CD4-positive, CD25-positive, alpha-beta regulatory T cell (primary cell): ENCODE data around the gene EME2. TPM values are rescaled to one million over a fixed set of nuclear protein-coding genes. Genes with fewer than 3 reads are reported as not detected.
A peak's percentile ranks its signal among the peaks of the same experiment; 100 is the strongest.

Source experiments
- ATAC-seq, 2 donors: fragments of 150-1000 bp; cut with Tn5 transposase; one replicate each; pipeline ENCODE4 v1.10.0; 2021; ENCODE audit warnings: low read depth in 2 of 2, moderate number of reproducible peaks in 2 of 2, moderate library complexity in 1 of 2
- DNase-seq, 3 donors: peaks; one replicate each; pipeline versions ENCODE4 v3.0.0 to v3.0.0-alpha.2; 2012 to 2022; ENCODE audit warnings: mixed read lengths in 1 of 3
- H3K27ac ChIP-seq: one replicate; pipeline ENCODE4 v1.7.0; 2013; ENCODE audit warnings: mild to moderate bottlenecking, low read length; ENCODE audit not compliant: insufficient read depth, poor library complexity, severe bottlenecking
- H3K27me3 ChIP-seq: one replicate; pipeline ENCODE4 v1.7.0; 2013; ENCODE audit warnings: low read length; ENCODE audit not compliant: control insufficient read depth, insufficient read depth
- H3K36me3 ChIP-seq: one replicate; pipeline ENCODE4 v1.7.0; 2013; ENCODE audit warnings: mild to moderate bottlenecking, low read length, moderate library complexity; ENCODE audit not compliant: control insufficient read depth, insufficient read depth
- H3K4me1 ChIP-seq: 2 replicates; pipeline ENCODE4 v1.7.0; 2013; ENCODE audit warnings: mild to moderate bottlenecking, low read length; ENCODE audit not compliant: insufficient read depth, control insufficient read depth, poor library complexity, severe bottlenecking
- H3K4me3 ChIP-seq: one replicate; pipeline ENCODE4 v1.7.0; 2013; ENCODE audit warnings: low read depth, mild to moderate bottlenecking, low read length, moderate library complexity
- H3K9me3 ChIP-seq, 2 experiments: 1 replicate in 1 of 2; 2 replicates in 1 of 2; pipeline ENCODE4 v1.7.0; 2013; ENCODE audit warnings: low read length in 2 of 2, mild to moderate bottlenecking in 1 of 2, moderate library complexity in 1 of 2; ENCODE audit not compliant: control insufficient read depth in 2 of 2
- H3K27ac Mint-ChIP-seq, 3 donors: one replicate each; pipeline ENCODE4 v1.8.0; 2020 to 2022; ENCODE audit warnings: mild to moderate bottlenecking in 3 of 3, mixed read lengths in 3 of 3, moderate library complexity in 2 of 3
- H3K27me3 Mint-ChIP-seq: one replicate; pipeline ENCODE4 v1.8.0; 2022; ENCODE audit warnings: mild to moderate bottlenecking, mixed read lengths
- H3K36me3 Mint-ChIP-seq: one replicate; pipeline ENCODE4 v1.8.0; 2020; ENCODE audit warnings: mixed read lengths
- H3K4me1 Mint-ChIP-seq, 4 donors: one replicate each; pipeline ENCODE4 v1.8.0; 2020 to 2022; ENCODE audit warnings: mixed read lengths in 4 of 4, mild to moderate bottlenecking in 1 of 4
- H3K4me3 Mint-ChIP-seq, 4 donors: one replicate each; pipeline ENCODE4 v1.8.0; 2020 to 2022; ENCODE audit warnings: mild to moderate bottlenecking in 4 of 4, mixed read lengths in 4 of 4, moderate library complexity in 3 of 4
- H3K9me3 Mint-ChIP-seq, 7 donors: one replicate each; pipeline ENCODE4 v1.8.0; 2020 to 2022; ENCODE audit warnings: mixed read lengths in 7 of 7, mild to moderate bottlenecking in 3 of 7, moderate library complexity in 2 of 7
- polyA plus RNA-seq, 4 donors: library from polyadenylated mRNA; unstranded; fragments of 300-500 nt; fragmentation: Illumina TruSeq; gene quantifications; one replicate each; pipeline ENCODE4 v1.2.3, GENCODE V29; 2021
- total RNA-seq: library from RNA; stranded (reverse); gene quantifications from one replicate; pipeline ENCODE4 v1.2.3, GENCODE V29; 2022

The EME2 gene
- total and polyA plus RNA-seq, 5 donors from 2014 or later: 0.57 to 19.0 (median 0.69) TPM

GRCh38 chr16:1779234-1779701, 6.7 kb downstream of the EME2 start:
- Histone ChIP-seq H3K27ac (no peak overlapping the region), H3K36me3 (peaks cover 19% of the 10 kb centered on the region), H3K27me3 (no peaks in the 10 kb centered on the region), H3K9me3 (no peaks in the 10 kb centered on the region), H3K4me1 (peaks cover 38% of the 10 kb centered on the region), H3K4me3 (no peak overlapping the region)
- Mint-ChIP-seq H3K4me3 (peak overlapping the region in 2 of 4 donors; percentile 48 to 64), H3K9me3 (no peaks in the 10 kb centered on the region), H3K27ac (no peak overlapping the region), H3K4me1 (peaks cover 0 to 31% (median 5%) of the 10 kb centered on the region in 4 donors), H3K36me3 (no peaks in the 10 kb centered on the region), H3K27me3 (no peaks in the 10 kb centered on the region)
- DNase-seq: no peak
- no peak for ATAC-seq

DNA sequence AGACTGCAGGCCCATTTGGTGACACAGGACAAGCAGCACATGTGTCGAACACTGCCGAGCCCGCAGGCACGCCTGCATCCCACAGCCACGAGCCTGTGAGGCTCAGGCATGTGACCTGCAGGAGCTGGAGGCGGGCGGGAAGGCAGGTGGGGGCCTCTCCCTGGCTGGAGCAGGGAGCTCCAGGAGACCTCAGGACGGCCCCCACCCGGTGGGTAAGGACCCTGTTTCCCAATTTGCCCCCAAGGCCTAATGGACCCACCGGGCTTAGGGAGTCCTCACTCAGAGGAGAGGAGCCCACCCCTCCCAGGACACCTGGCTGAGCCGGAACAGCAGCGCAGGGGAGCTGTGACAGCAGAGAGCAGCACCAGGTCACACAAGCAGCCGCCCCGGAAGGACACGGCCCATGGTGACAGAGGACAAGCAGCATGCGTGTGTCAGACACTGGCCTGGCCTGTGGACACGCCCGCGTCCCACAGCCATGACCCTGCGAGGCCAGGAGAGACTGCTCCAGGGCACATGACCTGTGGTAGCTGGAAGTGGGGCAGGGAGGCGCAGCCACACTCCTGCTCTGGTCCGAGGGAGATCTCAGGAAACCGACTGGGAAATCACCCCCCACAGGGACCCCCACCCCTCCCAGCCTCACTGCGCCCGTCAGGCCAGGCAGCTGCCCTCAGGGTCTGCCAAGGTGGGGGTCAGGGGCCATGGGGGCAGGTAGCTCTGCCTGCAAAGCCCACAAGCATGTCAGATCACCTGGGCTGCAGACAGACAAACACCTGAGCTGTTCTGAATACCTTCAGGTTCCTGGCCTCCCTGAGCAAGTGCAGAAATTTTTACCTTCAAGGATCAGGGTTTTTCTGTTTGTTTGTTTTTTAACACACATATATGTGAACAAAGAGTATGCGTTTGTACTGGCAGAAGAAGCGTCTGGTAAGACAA, 7.4 kb downstream of the EME2 start:
- Histone ChIP-seq H3K27ac (no peak overlapping the region), H3K4me1 (peaks cover 38% of the 10 kb centered on the region), H3K27me3 (no peaks in the 10 kb centered on the region), H3K36me3 (peaks cover 19% of the 10 kb centered on the region), H3K4me3 (no peak overlapping the region), H3K9me3 (no peaks in the 10 kb centered on the region)
- no peak for ATAC-seq
- no peaks in the 10 kb centered on the region for H3K27me3 Mint-ChIP-seq
- peak overlapping the region; percentile 7 to 96 (median 66) for H3K4me3 Mint-ChIP-seq
- no peak for DNase-seq
- no peak overlapping the region for H3K27ac Mint-ChIP-seq
- H3K9me3 Mint-ChIP-seq: no peaks in the 10 kb centered on the region
- no peaks in the 10 kb centered on the region for H3K36me3 Mint-ChIP-seq
- H3K4me1 Mint-ChIP-seq: peaks cover 0 to 32% (median 6%) of the 10 kb centered on the region in 4 donors

GRCh38 chr16:1780677-1781072, 8.1 kb downstream of the EME2 start:
- H3K27ac Mint-ChIP-seq: no peak overlapping the region
- DNase-seq: no peak

DNA sequence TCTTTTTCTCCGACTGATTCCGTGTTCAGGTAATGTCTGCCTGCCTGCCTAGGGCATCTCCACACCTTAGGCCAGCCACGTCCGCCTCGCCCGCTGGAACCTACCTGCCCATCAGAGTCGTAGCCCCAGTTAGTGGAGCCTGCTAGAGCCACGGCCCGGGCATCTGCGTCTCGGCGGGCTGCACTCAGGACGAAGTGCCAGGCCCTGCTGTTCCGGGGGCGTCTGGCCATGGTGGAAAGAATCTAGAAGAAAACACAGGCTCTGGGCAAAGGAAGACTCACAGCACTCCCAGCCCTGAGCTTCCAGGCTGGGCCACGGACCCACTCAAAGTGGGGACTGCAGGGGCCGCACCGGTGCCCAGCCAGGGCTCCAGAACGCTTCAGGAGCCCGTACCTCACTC, 8.6 kb downstream of the EME2 start:
- H3K27me3 Mint-ChIP-seq: no peaks in the 10 kb centered on the region
- Histone ChIP-seq H3K27ac (peak overlapping the region; percentile 47), H3K4me3 (peak overlapping the region; percentile 26), H3K9me3 (no peaks in the 10 kb centered on the region), H3K36me3 (peaks cover 16% of the 10 kb centered on the region), H3K27me3 (no peaks in the 10 kb centered on the region), H3K4me1 (peaks cover 39% of the 10 kb centered on the region)
- H3K27ac Mint-ChIP-seq: peak overlapping the region; percentile 5 to 93 (median 72)
- H3K4me1 Mint-ChIP-seq: peaks cover 0 to 39% (median 6%) of the 10 kb centered on the region in 4 donors
- peak overlapping the region; percentile 88 to 96 (median 92) for H3K4me3 Mint-ChIP-seq
- no peaks in the 10 kb centered on the region for H3K36me3 Mint-ChIP-seq
- no peak for DNase-seq
- ATAC-seq: no peak
- H3K9me3 Mint-ChIP-seq: no peaks in the 10 kb centered on the region

More at GRCh38 chr16:1780677-1781072, 8.1 kb downstream of the EME2 start:
- Mint-ChIP-seq H3K27me3 (no peaks in the 10 kb centered on the region), H3K9me3 (no peaks in the 10 kb centered on the region), H3K4me1 (peaks cover 0 to 36% (median 6%) of the 10 kb centered on the region in 4 donors), H3K4me3 (peak overlapping the region; percentile 88 to 96 (median 92)), H3K36me3 (no peaks in the 10 kb centered on the region)
- H3K36me3 ChIP-seq: peaks cover 16% of the 10 kb centered on the region
- no peak overlapping the region for H3K4me3 ChIP-seq
- H3K4me1 ChIP-seq: peaks cover 39% of the 10 kb centered on the region
- H3K27ac ChIP-seq: no peak overlapping the region
- no peaks in the 10 kb centered on the region for H3K27me3 ChIP-seq
- H3K9me3 ChIP-seq: no peaks in the 10 kb centered on the region
- no peak for ATAC-seq

DNA sequence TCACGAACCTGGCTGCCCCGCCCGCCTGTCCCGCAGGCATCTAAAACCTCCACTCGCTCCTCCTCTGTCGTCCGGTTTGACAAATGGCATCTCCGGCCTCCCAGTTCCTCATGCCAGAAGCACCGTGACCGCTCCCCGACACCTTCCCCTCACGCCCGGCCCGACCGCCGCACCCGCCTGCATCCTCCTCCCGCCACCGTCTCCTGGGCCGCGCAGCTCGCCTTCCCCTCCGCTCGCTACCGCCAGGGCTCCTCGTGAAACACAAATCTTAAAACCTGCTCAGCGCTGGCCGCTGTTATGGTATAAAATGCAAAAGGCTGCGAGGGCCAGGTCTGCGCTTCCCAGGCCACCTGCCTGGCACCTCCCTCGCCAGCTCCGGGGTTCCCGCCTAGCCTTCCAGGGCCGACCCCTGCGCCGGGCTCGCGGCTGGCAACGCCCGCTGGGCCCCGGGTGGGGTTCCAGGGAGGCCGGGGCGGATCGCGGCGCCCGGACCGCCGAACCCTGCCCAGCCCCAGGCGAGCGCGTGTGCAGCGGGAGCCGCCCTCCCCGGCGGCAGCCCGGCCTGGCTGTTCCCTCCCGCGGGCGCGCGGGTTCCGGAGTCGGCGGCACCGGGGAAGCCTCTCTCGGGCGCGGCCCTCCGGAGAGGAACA, 9.3 kb downstream of the EME2 start:
- Mint-ChIP-seq H3K36me3 (no peaks in the 10 kb centered on the region), H3K27ac (peak overlapping the region in 2 of 3 donors; percentile 72 to 93), H3K4me1 (peaks cover 0 to 39% (median 6%) of the 10 kb centered on the region in 4 donors), H3K27me3 (no peaks in the 10 kb centered on the region), H3K9me3 (no peaks in the 10 kb centered on the region), H3K4me3 (peak overlapping the region; percentile 88 to 96 (median 92))
- H3K9me3 ChIP-seq: no peaks in the 10 kb centered on the region
- H3K4me1 ChIP-seq: peaks cover 39% of the 10 kb centered on the region
- H3K36me3 ChIP-seq: peaks cover 21% of the 10 kb centered on the region
- DNase-seq: peak in 2 of 3 donors; percentile 44 to 50
- ATAC-seq: peak in 1 of 2 donors; percentile 1
- peak overlapping the region; percentile 26 for H3K4me3 ChIP-seq
- peak overlapping the region; percentile 74 for H3K27ac ChIP-seq
- no peaks in the 10 kb centered on the region for H3K27me3 ChIP-seq

DNA sequence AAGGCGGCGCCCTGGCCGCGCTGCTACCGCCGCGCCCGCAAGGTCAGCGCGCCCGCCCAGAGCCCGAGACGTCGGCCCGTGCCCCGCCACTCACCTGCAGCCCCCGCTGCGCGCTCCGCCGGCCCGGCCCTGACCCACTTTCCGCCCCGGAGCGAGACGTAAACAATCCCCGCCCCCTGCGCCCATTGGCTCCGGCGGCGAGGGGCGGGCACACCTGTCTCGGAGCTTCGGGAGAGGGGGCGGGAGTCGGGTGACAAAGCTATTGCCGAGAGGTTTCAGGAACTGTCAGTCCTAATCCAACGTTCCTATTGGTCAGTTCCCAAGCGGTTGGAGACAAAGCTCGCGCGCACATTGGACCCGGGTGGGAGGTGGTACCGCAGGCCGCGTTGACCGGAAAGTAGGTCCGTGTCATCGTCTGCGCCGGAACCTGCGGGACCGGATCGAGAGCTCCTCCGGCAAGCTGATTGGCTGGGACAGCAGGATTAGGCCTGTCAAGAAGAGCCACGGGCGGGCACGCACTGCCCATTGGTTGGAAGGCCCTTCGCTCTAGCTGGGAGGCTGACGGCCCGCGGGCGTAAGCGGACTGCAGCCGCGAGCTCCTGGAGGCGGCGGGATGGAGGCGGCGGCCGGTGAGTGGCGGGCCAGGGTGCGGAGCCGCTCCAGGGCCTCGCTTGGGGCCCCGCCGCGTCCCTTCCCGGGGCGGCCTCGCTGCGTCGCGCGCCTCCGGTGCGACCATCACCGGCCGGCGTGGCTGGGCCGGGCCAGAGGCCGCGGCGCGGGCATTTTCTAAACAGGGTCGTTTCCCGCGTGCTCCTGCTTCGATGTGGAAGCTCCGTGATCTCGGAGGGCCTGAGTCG, 10.0 kb downstream of the EME2 start, which contains the start of the genes NUBP2 and SPSB3:
TSS of gene NUBP2 (plus strand) at position 553 of the 857 bp plus-strand sequence. CDS start at position 614, 61 bp downstream.
TSS of gene SPSB3 (minus strand) at position 164 of the 857 bp plus-strand sequence. CDS start 1,088 bp downstream, outside the sequence.
- Histone ChIP-seq H3K9me3 (no peaks in the 10 kb centered on the region), H3K27me3 (no peaks in the 10 kb centered on the region), H3K4me3 (peak within 1 kb of the TSS; percentile 78), H3K27ac (peak within 1 kb of the TSS; percentile 74), H3K36me3 (peaks cover 17% of the 10 kb centered on the region), H3K4me1 (peaks cover 39% of the 10 kb centered on the region)
- no peaks in the 10 kb centered on the region for H3K36me3 Mint-ChIP-seq
- peaks cover 0 to 39% (median 6%) of the 10 kb centered on the region in 4 donors for H3K4me1 Mint-ChIP-seq
- ATAC-seq: peak; percentile 88 to 89
- H3K27me3 Mint-ChIP-seq: no peaks in the 10 kb centered on the region
- DNase-seq: peak; percentile 98 to 100 (median 99)
- H3K9me3 Mint-ChIP-seq: no peaks in the 10 kb centered on the region
- H3K4me3 Mint-ChIP-seq: peak within 1 kb of the TSS; percentile 93 to 96 (median 95)
- peak within 1 kb of the TSS; percentile 87 to 95 (median 94) for H3K27ac Mint-ChIP-seq
